SU-DHL-6 (cell line): Measurements from ENCODE around the gene MTRR.

Source experiments
- H2AFZ ChIP-seq: fragments of 200-600 bp; sonication (generic); 2 replicates; pipeline ENCODE4 v1.6.1; 2014; ENCODE audit warnings: low read depth, mild to moderate bottlenecking, moderate library complexity, mixed read lengths, antibody characterized with exemption, low read length; ENCODE audit not compliant: severe bottlenecking
- H3F3A ChIP-seq: fragments of 200-600 bp; shearing (Covaris generic); 2 replicates; pipeline ENCODE4 v1.6.0; 2016; ENCODE audit warnings: antibody characterized with exemption, mild to moderate bottlenecking; ENCODE audit not compliant: insufficient read depth
- H3K27ac ChIP-seq: fragments of 200-600 bp; sonication (generic); 2 replicates; pipeline ENCODE4 v1.5.1; 2016; ENCODE audit warnings: low read depth, mild to moderate bottlenecking, low read length, moderate library complexity, mixed read lengths
- H3K27me3 ChIP-seq: fragments of 200-600 bp; sonication (generic), shearing (Covaris generic); 2 replicates; pipeline ENCODE4 v1.6.0; 2014; ENCODE audit warnings: mild to moderate bottlenecking, low read length
- H3K36me3 ChIP-seq: fragments of 200-600 bp; sonication (generic); 2 replicates; pipeline ENCODE4 v1.6.1; 2014; ENCODE audit warnings: mild to moderate bottlenecking, low read length, mixed read lengths
- H3K4me2 ChIP-seq: fragments of 300-600, 200-600 bp; shearing (Covaris generic), sonication (generic); 2 replicates; pipeline ENCODE4 v1.6.0; 2014; ENCODE audit warnings: low read length, low read depth, mild to moderate bottlenecking; ENCODE audit not compliant: poor library complexity, severe bottlenecking
- H3K4me3 ChIP-seq: fragments of 200-600 bp; sonication (generic); 2 replicates; pipeline ENCODE4 v1.5.1; 2014; ENCODE audit warnings: antibody characterized with exemption, low read length, mild to moderate bottlenecking, mixed read lengths; ENCODE audit not compliant: insufficient read depth, poor library complexity, severe bottlenecking
- H3K79me2 ChIP-seq: fragments of 200-600 bp; sonication (generic); 2 replicates; pipeline ENCODE4 v1.6.1; 2014; ENCODE audit warnings: mild to moderate bottlenecking, low read length, moderate library complexity; ENCODE audit not compliant: insufficient read depth
- H3K9ac ChIP-seq: fragments of 200-600 bp; sonication (generic); 2 replicates; pipeline ENCODE4 v1.7.0; 2014; ENCODE audit warnings: mild to moderate bottlenecking, low read length
- H3K9me2 ChIP-seq: fragments of 200-600 bp; sonication (generic); replicated peaks from 2 replicates; pipeline ENCODE4 v1.6.1; 2014; ENCODE audit warnings: low read length; ENCODE audit not compliant: insufficient read depth
- H3K9me3 ChIP-seq: fragments of 200-600 bp; sonication (generic); 2 replicates; pipeline ENCODE4 v1.6.1; 2014; ENCODE audit warnings: low read length, mixed read lengths; ENCODE audit not compliant: insufficient read depth
- H4K20me1 ChIP-seq: fragments of 200-600 bp; sonication (generic); 2 replicates; pipeline ENCODE4 v1.6.1; 2014; ENCODE audit warnings: low read depth, mild to moderate bottlenecking, antibody characterized with exemption, low read length, moderate library complexity, mixed read lengths
- EZH2phosphoT487 ChIP-seq: fragments of 200-600 bp; sonication (generic), shearing (Covaris generic); conservative IDR thresholded peaks from 2 replicates; pipeline ENCODE4 v1.6.1; 2018; ENCODE audit warnings: mild to moderate bottlenecking, antibody characterized with exemption, low read length, moderate library complexity, mixed read lengths
- TF ChIP-seq, protein P1 (sequence below): fragments of 200-600 bp; sonication (generic); IDR thresholded peaks from one replicate; pipeline ENCODE4 v1.5.1; 2017; ENCODE audit warnings: antibody characterized with exemption, mild to moderate bottlenecking, low read length, moderate library complexity; ENCODE audit not compliant: insufficient read depth, poor library complexity, severe bottlenecking

MTRR gene

DNA sequence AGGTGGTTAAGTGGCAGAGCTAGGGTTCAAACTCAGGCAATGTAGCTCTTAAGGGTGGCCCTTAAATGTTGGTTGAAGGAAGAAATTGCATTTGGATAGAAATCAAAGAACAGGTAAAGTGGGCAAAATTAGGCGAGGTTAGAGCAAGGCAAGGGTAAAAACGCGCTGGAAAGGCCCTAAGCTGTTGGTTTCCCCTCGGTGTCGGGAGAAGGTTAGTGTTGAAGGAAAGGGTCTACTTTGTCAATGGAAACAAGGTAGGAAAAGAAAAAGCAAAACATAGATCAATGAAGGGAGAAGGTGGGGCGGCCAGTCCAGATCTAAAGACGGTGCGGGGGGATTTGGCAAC lies 548 bp upstream of the MTRR start:
- Histone ChIP-seq H3K36me3 (peaks cover 11% of the 10 kb centered on the region; the same call in 1 of the 2 replicates), H3F3A (no peaks in the 10 kb centered on the region), H3K27me3 (no peaks in the 10 kb centered on the region), H3K9me3 (no peaks in the 10 kb centered on the region), H3K4me3 (peak overlapping the region; percentile 89), H2AFZ (peak overlapping the region; percentile 95), H3K27ac (peak overlapping the region; percentile 20; the same call in 1 of the 2 replicates), H3K9me2 (no peaks in the 10 kb centered on the region), H4K20me1 (peaks cover 13% of the 10 kb centered on the region; the same call in 1 of the 2 replicates), H3K9ac (peak overlapping the region; percentile 80), H3K79me2 (peaks cover 82% of the 10 kb centered on the region), H3K4me2 (peak overlapping the region; percentile 79)
- TF ChIP-seq EZH2phosphoT487 = no peak
- TF ChIP-seq, protein P1, sequence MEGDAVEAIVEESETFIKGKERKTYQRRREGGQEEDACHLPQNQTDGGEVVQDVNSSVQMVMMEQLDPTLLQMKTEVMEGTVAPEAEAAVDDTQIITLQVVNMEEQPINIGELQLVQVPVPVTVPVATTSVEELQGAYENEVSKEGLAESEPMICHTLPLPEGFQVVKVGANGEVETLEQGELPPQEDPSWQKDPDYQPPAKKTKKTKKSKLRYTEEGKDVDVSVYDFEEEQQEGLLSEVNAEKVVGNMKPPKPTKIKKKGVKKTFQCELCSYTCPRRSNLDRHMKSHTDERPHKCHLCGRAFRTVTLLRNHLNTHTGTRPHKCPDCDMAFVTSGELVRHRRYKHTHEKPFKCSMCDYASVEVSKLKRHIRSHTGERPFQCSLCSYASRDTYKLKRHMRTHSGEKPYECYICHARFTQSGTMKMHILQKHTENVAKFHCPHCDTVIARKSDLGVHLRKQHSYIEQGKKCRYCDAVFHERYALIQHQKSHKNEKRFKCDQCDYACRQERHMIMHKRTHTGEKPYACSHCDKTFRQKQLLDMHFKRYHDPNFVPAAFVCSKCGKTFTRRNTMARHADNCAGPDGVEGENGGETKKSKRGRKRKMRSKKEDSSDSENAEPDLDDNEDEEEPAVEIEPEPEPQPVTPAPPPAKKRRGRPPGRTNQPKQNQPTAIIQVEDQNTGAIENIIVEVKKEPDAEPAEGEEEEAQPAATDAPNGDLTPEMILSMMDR = no peak

DNA sequence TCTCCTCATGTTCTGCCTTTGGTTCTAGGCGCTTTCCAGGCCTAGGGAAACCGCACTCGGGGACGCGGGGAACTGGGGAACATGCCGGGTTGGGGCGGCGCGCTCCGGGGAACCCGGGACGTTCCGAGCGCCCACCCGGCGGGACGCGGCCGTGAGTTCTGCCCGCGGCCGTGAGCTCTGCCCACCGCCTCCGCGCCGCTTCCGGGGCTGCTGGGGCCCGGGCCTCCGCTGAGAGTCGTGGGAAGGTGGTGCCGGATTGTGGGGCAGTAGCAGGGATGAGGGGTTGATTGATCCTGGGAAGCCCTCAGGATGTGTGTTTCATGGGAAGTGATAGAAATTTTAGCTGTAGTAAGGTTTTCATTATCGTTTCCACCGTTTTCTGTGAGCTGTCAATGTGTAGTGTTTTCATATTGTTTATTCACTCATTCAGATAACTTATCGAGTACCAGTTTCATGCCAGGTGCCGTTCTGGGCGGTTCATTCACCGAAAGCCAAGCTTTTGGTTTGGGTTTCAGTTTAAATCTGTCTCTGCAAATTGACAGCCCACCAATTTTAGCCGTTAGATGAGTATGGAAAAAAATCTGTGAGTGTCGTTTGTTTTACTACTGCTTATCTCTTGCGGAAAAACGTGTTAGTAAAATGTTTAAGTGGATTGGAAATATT lies 657 bp downstream of the MTRR start:
- Histone ChIP-seq H3K36me3 (peaks cover 10% of the 10 kb centered on the region; the same call in 1 of the 2 replicates), H3F3A (no peaks in the 10 kb centered on the region), H3K4me2 (peak overlapping the region; percentile 87), H4K20me1 (peaks cover 13% of the 10 kb centered on the region; the same call in 1 of the 2 replicates), H3K27ac (peak overlapping the region; percentile 33; the same call in 1 of the 2 replicates), H3K9me3 (no peaks in the 10 kb centered on the region), H3K9ac (peak overlapping the region; percentile 80), H3K9me2 (no peaks in the 10 kb centered on the region), H3K4me3 (peak overlapping the region; percentile 89), H3K79me2 (peaks cover 89% of the 10 kb centered on the region), H2AFZ (peak overlapping the region; percentile 70), H3K27me3 (no peaks in the 10 kb centered on the region)
- TF ChIP-seq, protein P1 = no peak
- no peak for TF ChIP-seq EZH2phosphoT487

DNA sequence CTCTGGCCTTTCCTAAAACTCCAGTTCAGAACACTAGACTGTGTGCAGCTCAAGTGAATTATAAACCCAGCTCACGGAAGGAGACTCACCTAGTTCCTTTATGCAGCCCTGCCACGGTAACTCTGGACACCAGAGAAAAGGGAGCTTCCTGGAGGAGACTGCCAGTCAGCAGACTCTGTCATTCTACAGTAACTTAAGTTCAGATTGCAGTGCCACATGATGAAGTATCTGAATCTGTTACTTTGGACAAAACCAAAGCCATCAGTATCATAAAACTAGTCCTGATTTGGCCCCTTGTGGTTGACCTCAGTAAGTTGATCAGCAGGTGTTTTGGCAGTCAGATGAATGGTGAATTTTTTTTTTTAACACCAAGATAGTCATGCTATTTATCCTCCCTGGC lies 2.7 kb downstream of the MTRR start:
- H3K79me2 ChIP-seq = peaks cover 96% of the 10 kb centered on the region
- H4K20me1 ChIP-seq = peaks cover 10% of the 10 kb centered on the region; the same call in 1 of the 2 replicates
- H3K4me2 ChIP-seq = peak overlapping the region; percentile 87
- no peaks in the 10 kb centered on the region for H3K27me3 ChIP-seq
- no peak overlapping the region for H2AFZ ChIP-seq
- H3K9me2 ChIP-seq = no peaks in the 10 kb centered on the region
- no peaks in the 10 kb centered on the region for H3F3A ChIP-seq
- H3K9ac ChIP-seq = 0 out of 2 replicates have a peak overlapping the region, but pooled peaks have one; percentile 80
- H3K27ac ChIP-seq = no peak overlapping the region
- H3K9me3 ChIP-seq = no peaks in the 10 kb centered on the region
- TF ChIP-seq, protein P1 = no peak
- no peak for TF ChIP-seq EZH2phosphoT487
- H3K4me3 ChIP-seq = no peak overlapping the region
- H3K36me3 ChIP-seq = peaks cover 27% of the 10 kb centered on the region
